GM21515 (cell line): ENCODE measurements around the gene ST6GALNAC3.

Experiments
- ATAC-seq: cut with Tn5 transposase; IDR thresholded peaks from one replicate; pipeline ENCODE4 v1.9.1; 2021; ENCODE audit not compliant: unreplicated experiment

ST6GALNAC3 gene

DNA sequence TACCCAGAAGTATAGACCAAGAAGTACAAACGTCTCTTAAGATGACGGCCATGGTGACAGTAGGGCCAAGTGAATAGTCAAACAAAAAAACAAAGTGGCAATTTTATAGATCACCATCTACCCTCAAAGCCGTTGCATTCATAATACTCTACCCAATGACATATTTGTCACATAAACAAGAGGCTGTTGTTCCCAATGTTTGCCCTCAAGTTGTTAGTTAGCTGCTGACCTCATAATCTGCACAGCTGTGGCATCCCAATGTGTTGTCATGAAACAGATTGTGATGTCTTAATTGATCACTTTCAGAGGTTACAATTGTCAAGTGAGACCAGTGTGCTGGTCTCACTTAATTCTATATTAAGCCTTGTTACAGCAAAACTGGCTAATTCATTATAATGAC is 333.8 kb downstream of the ST6GALNAC3 start:
- no peak for ATAC-seq

DNA sequence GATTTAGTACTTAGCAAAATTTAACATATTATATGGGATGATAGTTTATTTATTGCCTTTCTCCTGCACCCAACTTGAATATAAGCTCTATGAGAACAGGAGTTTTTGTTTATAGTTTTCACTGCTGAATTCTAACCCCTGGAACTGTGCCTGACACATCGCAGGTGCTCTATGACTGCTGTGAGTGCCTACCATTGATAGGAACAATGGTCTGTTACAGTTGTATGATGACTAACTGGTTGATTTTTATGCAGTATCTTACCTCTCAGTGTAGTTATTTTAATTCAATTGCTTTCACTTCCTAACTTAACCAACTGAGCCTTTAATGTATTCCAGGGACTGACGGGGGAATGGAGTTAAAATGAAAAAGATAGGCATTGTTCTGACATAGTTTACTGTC is 336.0 kb downstream of the ST6GALNAC3 start:
- no peak for ATAC-seq

DNA sequence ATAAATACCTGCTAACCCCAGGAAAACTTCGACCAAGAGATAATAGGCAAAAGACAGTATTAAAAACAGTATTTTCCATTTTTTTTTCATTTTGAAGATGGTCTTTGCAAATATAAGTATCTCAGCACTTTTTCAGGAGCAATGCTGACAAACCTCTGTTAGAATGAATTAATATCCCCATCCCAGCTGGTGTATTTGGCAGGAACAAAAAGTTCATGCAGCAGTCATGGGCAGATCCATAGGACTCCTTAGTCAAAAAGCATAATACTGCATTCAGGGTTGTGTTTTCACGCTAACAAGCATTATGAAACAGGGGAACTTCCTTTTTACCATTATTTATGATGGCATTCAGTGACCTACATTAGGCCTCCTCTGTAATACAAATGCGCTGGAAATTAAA is 344.0 kb downstream of the ST6GALNAC3 start:
- no peak for ATAC-seq

DNA sequence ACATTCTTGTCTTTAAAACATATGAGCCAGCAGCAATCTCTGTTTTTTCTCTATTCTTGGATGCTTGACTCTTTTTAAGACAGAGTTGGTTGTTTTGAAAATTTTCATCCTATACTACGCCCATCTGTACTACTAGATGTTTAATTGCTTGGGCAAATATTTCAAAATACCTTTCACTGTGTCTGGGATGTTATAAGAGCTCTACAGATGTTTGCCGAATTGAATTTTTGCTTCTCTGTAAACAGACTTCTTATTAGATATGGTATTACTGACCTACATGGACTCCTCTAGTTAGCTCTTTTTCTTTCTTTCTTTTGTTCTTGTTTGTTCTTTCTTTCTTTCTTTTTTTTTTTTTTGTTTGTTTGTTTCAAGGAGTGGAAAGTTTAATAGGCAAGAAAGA is 345.1 kb downstream of the ST6GALNAC3 start:
- ATAC-seq: no peak

DNA sequence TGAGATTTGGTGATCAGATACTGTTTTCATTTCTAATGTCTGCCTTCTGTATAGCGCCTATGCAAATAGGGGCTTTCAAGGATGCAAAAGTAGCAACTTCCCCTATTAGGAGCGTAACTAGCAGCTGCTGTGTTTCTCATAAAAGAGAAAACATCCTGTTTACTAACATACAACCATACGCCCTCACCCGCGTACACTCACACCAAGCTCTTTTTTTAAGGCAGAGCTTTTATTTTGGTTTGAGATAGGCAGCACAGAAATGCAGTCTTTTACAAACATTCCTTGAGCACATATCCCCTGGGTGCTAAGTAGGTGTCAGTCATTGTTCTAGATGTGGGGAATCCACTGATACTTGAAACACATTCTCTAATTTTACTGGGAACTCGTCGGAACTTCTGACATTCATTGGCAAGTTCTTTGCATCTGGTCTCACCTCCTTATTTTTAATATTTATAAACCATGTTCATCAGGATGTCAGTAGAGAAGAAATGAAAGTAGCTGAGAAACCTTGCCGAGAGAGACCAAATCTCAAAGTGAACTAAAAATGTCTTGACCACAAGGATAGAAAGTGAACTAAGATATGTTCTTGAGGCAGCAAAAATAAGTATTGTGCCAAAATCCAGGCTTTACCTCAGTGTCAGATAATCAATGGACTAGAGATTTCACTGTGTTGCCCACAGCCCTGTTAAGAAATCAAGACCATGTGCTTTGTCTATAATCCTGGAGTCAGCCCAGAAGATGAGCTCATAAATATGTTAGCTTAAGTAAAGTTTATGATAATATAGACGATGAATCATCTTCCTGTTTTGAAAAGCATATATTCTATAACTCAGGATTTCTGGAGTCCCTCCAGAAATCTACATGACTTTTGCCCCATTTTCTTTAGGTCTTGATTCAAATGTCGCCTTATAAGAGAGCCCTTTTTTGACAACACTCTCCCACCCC is 350.9 kb downstream of the ST6GALNAC3 start:
- peak; percentile 96 for ATAC-seq

DNA sequence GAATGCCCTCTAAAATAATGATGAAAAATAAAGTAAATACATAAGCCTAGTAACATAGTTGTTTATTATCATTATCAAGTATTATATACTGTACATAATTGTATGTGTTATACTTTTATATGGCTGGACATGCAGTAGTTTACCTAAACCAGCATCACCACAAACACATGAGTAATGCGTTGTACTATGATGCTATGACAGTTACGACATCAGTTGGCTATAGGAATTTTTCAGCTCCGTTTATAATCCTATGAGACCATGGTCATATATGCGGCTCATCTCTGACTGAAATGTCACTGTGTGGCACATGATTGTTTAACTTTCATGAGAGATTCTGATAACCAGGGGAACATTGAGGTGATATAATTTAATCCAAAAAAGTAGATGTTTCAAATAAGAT is 352.1 kb downstream of the ST6GALNAC3 start:
- ATAC-seq: no peak

DNA sequence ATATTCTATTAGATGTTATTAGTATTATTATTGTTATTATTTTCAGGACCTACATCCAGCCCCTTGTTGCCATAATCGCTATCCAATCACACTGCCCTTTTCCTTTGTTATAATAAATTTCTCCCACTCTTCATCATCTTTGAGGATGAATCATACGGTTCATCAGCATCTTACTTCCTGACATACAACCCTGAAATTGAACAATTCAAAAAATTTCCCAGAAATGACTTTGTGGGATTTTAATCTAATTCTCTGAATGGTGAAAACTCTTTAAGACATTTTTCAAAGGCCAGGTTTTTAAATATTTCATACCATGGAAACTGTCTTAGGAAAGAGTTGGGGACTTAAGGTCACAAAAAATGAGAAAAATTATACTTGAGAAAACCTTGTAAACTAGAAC is 353.5 kb downstream of the ST6GALNAC3 start:
- ATAC-seq: no peak

DNA sequence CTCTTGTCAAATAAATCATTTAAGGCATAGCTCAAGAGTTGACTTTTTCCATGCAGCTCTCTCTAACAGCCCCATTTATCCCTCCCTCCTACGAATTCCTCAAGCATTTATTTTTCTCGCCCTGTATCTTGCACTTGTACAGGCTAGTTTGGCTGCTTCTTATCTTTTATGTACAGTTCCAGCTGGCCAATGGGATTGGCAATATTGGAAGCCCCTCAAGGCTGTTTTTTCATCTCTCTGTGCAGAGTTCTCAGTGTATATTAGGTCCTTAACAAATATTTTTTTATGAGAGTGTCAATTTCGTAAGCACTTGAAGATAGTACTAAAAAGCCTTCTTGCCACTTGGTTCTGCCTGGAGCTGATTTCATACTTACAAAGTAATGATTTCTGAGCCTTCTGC is 356.0 kb downstream of the ST6GALNAC3 start:
- no peak for ATAC-seq

DNA sequence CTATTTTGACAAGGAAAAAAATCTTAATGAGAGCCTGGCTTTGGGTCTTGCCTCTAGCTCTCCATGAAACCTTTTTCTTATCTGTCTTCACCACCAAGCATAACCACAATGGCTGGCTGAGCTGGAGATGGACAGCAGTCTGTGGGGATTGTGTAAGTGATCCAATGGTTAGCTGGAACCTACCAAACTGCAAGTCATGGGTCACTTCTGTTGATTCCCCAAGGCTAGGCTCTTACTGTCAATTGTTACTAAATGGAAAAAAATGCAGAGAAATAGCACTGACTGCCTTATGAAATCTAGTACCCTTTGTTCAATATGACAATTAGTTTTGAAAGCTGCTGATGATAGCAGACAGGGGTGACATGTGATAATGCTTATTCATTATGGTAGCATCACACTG is 359.0 kb downstream of the ST6GALNAC3 start:
- no peak for ATAC-seq

DNA sequence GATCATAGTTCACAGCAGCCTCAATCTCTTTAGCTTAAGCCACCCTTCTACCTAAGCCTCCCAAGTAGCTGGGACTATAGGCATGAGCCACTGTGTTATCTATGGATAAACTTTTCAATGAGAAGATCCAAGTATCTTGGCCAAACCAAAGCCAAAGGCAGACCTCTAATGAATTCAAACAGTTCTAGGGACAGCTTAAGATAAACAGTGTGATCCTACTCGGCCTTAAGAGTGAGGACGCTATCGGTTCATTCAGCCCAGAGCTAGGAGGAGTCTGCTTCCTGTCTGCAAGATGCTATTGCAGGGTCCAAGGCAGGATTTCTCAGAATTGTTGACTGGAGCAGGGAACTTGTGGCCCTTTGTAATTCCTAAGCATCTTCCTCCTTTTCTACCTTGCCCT is 368.7 kb downstream of the ST6GALNAC3 start:
- ATAC-seq: no peak

DNA sequence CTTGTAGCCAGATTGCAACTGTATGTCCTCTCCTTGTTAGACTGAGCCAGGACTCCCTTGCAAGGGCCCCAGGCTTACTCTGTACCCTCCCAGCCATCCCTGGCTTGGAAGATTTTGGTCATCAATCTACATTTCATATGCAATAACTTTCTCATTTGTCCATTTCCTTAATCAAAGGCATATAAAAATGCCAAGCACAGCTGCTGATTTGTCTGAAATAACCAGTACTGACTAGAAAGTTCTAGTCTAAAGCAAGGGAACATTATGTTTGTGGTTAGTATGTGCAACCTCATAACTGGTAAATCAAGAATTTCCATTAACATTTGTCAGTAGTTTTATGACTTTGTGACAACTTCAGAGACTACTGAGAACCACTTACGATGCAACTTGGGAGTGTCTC is 370.2 kb downstream of the ST6GALNAC3 start:
- no peak for ATAC-seq

DNA sequence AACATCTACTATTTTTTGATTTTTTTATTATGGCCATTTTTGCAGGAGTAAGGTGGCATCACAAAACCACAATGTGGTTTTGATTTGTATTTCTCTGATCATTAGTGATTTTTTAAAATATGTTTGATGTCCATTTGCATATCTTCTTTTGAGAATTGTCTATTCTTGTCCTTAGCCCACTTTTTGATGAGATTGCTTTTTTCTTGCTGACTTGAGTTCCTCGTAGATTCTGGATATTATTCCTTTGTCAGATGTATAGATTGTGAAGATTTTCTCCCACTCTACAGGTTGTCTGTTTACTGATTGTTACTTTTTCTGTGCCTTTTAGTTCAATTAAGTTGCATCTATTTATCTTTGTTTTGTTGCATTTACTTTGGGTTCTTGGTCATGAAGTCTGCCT is 375.7 kb downstream of the ST6GALNAC3 start:
- no peak for ATAC-seq

DNA sequence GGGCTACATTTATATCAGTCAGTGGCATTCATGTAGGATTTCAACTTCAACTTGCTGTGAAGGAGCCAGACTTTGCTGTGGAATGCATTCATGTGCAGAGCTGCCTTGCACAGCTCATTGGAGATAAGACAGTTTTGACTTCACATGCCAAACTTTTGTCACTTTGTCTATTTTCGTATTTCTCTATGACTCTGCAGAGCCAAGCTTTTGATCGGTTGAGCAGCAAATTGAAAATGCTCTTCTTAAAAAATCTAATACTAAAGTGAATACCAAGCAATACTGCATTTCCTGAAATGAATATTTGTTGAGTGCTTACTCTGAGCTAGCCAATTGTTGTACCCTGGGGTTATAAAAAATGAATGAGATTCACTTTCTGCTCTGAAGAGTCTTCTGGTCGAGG is 388.7 kb downstream of the ST6GALNAC3 start:
- ATAC-seq: no peak

DNA sequence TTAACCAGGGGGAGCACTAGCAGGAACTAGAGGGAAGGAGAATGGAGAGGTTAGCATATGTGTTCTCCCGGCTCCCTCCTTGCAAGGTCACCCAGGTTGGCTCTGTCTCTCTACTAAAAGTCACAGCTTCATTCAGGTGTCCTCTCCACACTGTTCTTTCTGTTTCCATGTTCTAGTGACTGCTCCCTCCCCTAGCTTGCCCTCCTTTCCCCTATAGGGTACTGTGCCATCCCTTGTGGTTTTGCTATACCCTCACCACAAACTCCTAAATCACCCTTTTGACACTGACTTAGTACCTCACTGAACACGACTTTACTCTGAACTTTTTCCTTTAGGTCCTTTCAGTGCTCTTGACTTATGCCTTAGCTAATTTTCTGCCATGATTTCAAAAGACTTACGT is 389.3 kb downstream of the ST6GALNAC3 start:
- ATAC-seq: no peak

DNA sequence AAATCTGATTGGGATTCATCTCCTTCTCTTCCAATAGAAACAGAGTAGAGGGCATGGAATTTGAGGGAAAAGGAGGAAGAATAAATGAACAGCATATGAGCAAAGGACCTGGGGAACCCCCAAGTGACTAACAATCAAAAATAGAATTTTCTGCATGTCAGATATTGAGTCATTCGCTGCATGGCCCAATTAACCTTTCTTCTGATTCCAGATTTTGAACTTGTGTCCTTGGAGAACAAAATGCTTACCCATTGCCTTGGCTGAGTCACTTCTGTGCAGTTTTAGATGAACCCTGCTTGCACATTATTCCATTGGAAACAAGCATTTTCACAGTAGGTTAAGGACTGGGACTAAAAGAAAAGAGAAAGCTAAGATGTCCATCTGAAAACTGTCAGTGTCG is 390.5 kb downstream of the ST6GALNAC3 start:
- no peak for ATAC-seq

DNA sequence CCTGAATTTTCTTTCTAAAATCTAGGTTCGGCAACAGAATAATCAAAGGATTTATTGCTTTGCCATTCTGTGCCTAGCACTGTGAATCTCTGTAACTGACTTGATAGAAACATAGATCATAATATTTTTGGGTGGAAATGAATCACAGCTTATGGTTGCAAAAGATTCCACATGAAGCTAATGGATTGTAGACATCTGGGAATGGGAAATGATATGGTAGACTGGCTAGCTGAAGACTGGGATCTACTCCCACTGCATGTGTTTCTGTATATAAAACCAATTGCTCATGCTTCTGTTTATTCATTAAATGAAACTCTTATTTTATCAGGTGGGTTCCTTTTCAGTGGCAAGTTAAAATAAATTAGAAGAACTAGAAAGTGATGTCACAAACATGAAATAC is 395.6 kb downstream of the ST6GALNAC3 start:
- no peak for ATAC-seq

DNA sequence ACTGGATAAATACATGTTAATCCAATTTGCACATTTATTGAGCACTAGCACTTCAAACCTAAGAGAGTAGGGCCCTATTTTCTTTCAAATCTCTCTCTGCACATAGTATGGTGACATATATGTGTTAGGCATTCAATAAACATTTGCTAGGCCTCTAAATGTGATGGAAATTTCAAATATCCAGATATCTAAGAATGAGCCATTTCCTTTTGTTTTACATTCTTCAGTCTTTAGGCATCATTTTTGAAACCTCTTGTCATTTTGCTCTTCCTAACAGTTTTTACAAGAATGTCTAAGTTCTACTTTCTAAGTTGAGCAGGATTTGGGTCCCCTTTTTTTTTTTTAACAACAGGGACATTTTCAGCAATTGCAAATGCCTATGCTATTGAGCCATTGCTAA is 397.0 kb downstream of the ST6GALNAC3 start:
- ATAC-seq: no peak

DNA sequence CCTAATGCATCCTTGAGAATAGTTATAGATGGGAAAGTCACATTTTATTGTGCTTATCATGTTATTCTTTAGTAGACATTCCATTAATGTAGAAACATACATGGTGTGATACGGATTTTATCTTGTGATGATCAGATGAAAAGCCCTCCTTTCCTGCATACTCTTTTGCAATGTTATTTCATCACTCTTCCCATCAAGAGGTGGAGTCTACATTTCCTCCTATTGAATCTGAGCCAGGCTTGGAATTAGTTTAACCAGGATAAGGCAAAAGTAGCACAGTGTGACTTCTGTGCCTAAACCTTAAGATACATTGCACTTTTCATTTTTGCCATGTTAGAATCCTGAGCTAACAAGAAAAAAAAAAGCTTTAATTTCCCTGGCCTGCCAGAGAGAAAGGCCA is 399.0 kb downstream of the ST6GALNAC3 start:
- ATAC-seq: no peak

DNA sequence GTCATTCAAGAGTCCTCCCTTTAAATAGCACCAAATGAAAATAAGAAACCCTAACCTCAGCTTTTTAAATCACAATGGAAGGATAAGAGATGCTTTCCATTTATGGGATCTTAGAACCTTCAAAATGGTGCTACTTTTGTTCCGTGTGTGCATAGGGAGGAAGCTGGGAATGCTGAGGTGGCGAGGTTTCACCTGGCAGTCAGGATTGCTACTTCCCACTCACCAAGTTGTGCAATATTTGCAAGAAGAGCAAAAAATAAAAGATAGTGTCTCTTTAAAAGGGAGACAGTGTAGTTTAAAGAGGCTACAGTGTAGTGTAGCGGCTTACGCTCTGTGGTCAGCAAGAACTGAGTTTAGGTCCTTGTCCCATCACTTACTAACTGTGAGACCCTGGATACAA is 400.4 kb downstream of the ST6GALNAC3 start:
- ATAC-seq: no peak

DNA sequence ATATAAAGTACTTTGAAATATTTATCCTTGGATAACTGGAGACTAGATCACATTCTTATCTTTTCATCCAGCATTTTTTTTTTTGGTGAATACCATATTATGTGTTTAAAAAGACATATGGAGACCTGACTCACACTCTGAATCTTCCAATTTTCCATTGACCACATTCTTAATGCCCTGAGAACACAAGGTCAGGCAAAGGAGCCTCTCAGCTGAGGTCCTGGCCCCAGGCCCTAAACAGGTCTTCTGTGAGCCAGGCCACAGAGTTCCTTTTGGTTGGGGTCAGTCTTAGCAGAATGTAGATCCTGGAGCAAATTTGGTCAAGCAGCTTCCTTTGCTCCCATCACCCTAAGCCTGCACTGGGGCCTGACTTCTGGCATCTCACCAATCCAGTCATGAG is 402.6 kb downstream of the ST6GALNAC3 start:
- no peak for ATAC-seq

DNA sequence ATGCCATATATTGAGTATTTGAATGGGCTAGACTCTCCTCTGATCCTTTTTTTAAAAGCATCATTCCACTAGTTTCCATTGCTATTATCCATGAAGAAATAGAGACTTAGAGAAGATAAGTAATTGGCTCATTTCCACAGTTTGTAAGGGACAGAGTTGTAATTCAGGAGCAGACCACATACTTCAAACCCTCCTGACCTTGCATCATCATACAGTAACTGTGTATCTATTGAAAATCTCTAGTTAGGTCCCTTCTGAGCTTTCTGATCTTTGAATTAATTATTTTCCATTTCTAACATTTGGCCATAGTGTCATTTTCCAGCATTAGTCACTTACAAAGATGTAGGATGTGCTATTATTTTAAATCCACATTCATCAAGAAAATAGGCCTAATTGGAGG is 406.3 kb downstream of the ST6GALNAC3 start:
- no peak for ATAC-seq

DNA sequence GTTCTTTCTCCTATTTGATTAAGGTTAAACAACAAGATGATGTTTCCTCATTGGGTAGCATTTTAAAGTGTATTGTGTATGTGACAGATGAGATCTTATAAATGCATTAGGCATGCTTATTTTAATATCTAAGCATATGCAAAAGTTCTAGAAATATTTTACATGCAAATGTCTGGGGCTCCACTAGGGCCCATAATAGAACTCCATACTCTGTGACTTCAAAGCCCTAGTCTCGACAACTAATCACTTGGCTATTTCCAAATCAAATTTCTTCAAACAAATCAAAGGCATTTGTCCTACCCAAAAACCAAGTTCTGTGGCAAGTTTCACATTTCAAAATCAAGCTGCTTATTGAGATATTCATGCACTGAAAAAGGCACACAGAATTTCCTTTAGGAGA is 407.1 kb downstream of the ST6GALNAC3 start:
- no peak for ATAC-seq

DNA sequence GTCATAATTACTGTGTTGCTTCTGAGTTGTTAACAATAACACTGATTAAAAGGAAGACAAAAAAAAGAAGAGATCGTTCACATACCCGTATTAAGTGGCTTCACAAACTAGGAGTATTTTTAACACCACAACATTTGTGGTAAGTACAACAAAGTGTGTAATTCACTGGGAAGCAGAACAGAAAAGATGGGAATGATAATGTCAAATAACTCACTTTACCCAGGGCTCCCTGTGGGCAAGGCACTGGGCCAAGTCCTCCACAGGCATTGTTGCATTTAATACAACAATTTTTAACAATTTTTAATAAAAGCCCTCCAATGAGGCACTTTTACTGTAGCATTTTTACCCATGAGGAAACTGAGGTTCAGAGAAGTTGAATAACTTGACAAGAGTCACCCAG is 407.7 kb downstream of the ST6GALNAC3 start:
- no peak for ATAC-seq
